GM18508 (cell line): ENCODE results near the gene DRAXIN.

Experiments used
- ATAC-seq: cut with Tn5 transposase; IDR thresholded peaks from one replicate; pipeline ENCODE4 v1.9.1; 2021; ENCODE audit warnings: moderate number of reproducible peaks; ENCODE audit not compliant: insufficient read depth, unreplicated experiment

DRAXIN gene

GRCh38 chr1:11731691-11732283 lies 40.3 kb downstream of the DRAXIN start:
- no peak for ATAC-seq

GRCh38 chr1:11733306-11733705 lies 41.8 kb downstream of the DRAXIN start:
- no peak for ATAC-seq

GRCh38 chr1:11735531-11735853 lies 44.0 kb downstream of the DRAXIN start:
- no peak for ATAC-seq

- no peak for ATAC-seq
Measured at GRCh38 chr1:11735854-11736745, 44.6 kb downstream of the DRAXIN start, which contains the start of gene AGTRAP. Gene AGTRAP (plus strand): TSS chr1:11736136. CDS start chr1:11736209, 73 bp downstream.

- ATAC-seq: no peak
Measured at GRCh38 chr1:11736746-11737639, 45.5 kb downstream of the DRAXIN start.

GRCh38 chr1:11738096-11738495 lies 46.6 kb downstream of the DRAXIN start:
- no peak for ATAC-seq

- no peak for ATAC-seq
Measured at GRCh38 chr1:11738783-11739182, 47.3 kb downstream of the DRAXIN start.

- ATAC-seq: no peak
Measured at GRCh38 chr1:11740258-11741192, 49.0 kb downstream of the DRAXIN start.

GRCh38 chr1:11741482-11741881 lies 50.0 kb downstream of the DRAXIN start:
- ATAC-seq: no peak

GRCh38 chr1:11741919-11742558 lies 50.5 kb downstream of the DRAXIN start:
- no peak for ATAC-seq

- ATAC-seq: no peak
Measured at GRCh38 chr1:11744287-11744686, 52.8 kb downstream of the DRAXIN start.

- no peak for ATAC-seq
Measured at GRCh38 chr1:11746092-11746491, 54.6 kb downstream of the DRAXIN start.

GRCh38 chr1:11746795-11747487 lies 55.4 kb downstream of the DRAXIN start:
- ATAC-seq: no peak

GRCh38 chr1:11748294-11749202 lies 57.0 kb downstream of the DRAXIN start:
- ATAC-seq: no peak

- no peak for ATAC-seq
Measured at GRCh38 chr1:11749203-11749689, 57.7 kb downstream of the DRAXIN start.

GRCh38 chr1:11749996-11750395 lies 58.5 kb downstream of the DRAXIN start:
- no peak for ATAC-seq

GRCh38 chr1:11751087-11751486 lies 59.6 kb downstream of the DRAXIN start:
- ATAC-seq: no peak
